Activated CD4-positive, alpha-beta T cell treated with anti-CD3 and anti-CD28 coated beads, Interleukin-2, Interleukin-6, amounts not matched to agents 100 ng/mL and 50 ng/mL, durations not matched to agents 16 hours and 8 hours (primary cell): ENCODE measurements around the gene HERC4.
A peak's percentile ranks its signal among the peaks of the same experiment; 100 is the strongest.

Experiments used
- DNase-seq: peaks from one replicate; pipeline ENCODE4 v3.0.0-alpha.2; 2020

HERC4 gene, protein sequence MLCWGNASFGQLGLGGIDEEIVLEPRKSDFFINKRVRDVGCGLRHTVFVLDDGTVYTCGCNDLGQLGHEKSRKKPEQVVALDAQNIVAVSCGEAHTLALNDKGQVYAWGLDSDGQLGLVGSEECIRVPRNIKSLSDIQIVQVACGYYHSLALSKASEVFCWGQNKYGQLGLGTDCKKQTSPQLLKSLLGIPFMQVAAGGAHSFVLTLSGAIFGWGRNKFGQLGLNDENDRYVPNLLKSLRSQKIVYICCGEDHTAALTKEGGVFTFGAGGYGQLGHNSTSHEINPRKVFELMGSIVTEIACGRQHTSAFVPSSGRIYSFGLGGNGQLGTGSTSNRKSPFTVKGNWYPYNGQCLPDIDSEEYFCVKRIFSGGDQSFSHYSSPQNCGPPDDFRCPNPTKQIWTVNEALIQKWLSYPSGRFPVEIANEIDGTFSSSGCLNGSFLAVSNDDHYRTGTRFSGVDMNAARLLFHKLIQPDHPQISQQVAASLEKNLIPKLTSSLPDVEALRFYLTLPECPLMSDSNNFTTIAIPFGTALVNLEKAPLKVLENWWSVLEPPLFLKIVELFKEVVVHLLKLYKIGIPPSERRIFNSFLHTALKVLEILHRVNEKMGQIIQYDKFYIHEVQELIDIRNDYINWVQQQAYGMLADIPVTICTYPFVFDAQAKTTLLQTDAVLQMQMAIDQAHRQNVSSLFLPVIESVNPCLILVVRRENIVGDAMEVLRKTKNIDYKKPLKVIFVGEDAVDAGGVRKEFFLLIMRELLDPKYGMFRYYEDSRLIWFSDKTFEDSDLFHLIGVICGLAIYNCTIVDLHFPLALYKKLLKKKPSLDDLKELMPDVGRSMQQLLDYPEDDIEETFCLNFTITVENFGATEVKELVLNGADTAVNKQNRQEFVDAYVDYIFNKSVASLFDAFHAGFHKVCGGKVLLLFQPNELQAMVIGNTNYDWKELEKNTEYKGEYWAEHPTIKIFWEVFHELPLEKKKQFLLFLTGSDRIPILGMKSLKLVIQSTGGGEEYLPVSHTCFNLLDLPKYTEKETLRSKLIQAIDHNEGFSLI

DNA sequence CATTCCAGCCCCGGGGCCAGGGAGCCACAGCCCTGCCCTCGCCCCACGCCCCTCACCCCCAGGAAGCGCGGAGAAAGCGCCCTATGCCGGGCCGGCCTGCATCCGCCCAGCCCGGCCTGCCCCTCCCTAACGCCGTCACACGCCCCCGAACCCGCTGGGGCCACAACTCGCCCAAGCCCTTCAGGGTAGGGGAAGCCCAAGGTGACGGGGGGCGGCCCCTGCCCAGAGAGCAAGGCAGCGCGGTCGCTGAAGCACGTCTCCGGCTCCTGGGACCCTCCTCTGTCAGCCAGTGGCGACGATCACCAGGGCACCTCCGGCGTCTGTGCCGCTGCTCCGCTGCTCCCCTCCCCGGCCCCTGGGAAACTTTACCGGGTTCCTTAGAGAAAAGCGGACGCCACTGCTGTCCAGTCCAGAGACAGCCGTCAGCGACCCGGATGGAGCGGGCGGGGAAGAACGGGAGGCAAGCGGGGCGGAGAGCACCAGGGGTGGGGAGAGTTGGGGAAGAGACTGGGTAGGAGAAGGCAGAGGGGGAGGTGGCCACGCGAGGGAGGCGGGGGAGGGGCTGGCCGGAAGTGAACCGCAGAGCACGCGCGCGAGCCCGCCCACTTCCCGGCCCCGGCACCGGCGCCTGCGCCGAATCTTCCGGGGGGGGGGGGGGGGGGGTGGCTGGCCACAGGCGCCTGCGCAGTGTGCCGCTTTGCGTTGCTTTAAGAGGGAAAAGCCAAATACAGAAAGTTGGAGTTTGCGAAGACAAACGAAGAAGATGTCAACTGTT lies at the start of gene HERC4:
TSS of gene HERC4 (minus strand) at position 509 of the 775 bp plus-strand sequence. CDS start 2,175 bp downstream, outside the sequence.
- peak; percentile 92 for DNase-seq

DNA sequence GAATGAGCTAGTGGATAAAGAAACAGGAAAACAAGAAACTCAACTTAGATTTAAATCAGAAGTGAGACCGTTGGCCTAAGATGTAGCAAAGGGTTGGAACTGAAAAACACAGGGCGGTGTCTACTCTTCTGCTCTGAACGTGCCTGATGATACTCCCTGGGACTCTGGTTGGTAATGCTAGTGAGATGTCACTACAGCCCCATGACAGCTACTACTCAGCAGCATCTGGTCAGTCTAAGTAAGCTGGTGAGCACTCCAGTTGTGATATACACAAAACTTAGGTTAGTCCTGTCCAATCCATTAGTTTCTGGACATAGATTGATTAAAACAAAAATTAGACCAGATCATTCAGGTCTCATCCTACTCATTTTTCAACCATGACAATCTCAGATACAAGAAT lies 49.6 kb upstream of the HERC4 start:
- no peak for DNase-seq

DNA sequence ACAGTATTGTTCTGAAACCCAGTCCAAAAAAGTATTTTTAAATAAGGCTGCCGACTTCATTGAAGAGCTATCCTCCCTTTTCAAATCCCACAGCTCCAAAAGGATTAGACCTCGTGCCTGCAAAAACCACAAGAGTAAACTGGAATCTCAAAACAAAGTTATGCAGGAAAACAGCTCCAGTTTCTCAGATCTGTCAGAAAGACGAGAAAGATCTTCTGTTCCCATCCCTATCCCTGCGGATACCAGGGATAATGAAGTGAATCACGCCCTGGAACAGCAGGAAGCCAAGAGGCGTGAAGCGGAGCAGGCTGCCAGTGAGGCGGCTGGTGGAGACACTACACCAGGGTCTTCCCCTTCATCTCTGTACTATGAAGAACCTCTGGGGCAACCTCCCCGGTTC lies 46.8 kb upstream of the HERC4 start:
- no peak for DNase-seq

DNA sequence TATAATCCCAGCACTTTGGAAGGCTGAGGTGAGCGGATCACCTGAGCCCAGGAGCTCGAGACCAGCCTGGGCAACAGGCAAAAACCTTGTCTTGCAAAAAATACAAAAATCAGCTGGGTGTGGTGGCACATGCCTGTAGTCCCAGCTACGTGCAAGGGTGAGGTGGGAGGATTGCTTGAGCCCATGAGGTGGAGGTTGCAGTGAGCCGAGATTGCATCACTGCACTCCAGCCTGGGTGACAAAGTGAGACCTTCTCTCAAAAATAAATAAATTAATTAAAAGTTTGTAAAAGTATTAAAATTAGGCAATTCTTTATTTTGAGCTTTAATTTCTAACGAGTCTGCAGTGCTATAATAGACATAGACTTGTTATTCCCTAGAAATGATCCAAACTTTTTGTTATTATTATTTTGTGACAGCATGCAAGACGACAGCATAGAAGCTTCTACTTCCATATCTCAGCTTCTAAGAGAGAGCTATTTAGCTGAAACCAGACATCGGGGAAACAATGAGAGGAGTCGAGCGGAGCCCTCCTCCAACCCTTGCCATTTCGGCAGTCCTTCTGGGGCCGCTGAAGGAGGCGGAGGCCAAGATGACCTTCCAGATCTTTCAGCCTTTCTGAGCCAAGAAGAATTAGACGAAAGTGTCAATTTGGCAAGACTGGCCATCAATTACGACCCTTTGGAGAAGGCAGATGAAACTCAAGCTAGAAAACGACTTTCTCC lies 46.1 kb upstream of the HERC4 start:
- no peak for DNase-seq

DNA sequence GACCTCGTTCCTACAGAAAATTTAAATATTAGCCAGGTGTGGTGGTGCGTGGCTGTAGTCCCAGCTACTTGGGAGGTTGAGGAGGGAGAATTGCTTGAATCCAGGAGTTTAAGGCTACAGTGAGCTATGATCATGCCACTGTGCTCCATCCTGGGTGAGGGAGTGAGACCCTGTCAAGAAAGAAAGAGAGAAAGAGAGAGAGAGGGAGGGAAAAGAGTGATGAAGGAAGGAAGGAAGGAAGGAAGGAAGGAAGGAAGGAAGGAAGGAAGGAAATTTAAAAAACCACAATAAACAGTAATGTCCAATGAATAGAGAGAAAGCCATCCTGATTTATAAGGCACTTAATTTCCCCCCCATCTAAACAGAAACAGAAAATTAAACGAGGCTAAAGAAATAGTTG lies 43.6 kb upstream of the HERC4 start:
- no peak for DNase-seq

DNA sequence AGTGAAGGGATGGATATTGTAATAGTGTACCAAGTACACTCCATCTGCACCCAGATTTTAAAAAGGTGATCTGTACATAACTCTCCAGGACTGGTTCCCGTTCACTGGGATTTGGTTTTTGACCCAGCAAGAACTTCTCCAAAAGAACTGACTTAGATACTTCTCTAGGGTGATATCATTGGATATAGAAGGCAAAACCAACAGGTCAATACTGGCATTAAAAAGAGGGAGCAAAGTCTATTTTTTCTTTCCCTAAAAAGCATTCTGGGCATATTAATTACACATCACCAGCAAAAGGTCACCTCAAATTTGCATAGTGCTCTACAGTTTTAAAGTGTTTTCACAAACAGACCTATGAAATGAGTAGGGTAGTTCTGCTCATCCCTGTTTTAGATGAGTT lies 37.8 kb upstream of the HERC4 start:
- DNase-seq, result no peak

DNA sequence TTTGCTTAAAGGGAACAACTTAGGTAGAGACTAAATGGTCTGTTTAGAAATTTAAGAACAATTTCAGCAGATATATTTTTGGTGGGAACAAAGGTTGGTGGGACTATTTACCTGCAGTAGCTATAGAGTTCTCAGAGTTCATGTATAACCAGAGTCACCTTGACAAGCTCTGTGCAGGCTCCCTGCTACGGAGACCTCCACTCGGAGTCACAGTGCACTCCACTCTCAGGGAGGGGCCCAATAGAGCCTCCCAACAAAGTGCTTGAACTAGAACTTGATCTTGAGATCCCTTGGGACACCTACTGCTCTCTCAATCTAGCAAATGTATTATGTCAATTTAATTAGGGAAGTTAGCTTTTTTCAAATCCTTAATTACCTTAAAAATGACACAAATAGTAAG lies 36.5 kb upstream of the HERC4 start:
- DNase-seq, result no peak

DNA sequence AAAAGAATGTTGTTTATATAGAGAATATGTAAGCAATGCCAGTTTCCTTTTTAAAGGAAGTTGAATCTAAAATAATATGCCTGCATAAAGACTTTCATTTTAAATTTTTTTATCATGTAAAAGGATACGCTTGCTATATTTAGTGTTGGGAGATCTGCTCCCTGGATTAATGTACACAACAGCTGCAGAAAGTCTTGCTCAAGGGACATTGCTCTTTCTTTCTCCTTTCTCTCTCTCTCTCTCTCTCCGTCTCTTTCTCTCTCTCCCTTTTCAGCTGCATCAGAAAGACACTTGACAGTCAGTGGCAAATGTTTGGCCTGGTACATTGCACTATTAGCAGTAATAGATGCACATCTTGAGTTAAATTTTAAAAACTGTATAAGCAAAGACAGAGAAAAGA lies 34.9 kb upstream of the HERC4 start:
- no peak for DNase-seq

DNA sequence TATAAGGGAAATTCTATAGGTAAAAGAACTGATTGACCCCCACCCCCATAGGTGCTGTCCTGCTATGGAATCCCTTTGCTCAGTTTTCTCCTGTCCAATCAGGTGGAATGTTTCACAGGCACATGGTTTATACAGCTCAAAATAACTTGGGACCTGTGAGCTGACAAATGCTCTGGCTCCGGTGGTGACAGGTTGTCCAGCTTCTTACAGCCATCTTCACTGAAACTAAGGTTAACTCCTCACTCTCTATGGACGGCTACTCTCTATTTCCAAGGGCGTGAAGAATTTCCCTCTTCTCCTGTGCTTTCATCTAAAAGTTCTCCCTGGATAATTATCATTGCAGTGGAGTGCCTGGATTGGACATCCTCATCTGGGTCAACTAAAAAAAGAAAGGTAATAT lies 34.2 kb upstream of the HERC4 start, which contains the start of gene MYPN:
TSS of gene MYPN (plus strand) at position 158 of the 400 bp plus-strand sequence. CDS start 11,951 bp downstream, outside the sequence.
- DNase-seq, result no peak

DNA sequence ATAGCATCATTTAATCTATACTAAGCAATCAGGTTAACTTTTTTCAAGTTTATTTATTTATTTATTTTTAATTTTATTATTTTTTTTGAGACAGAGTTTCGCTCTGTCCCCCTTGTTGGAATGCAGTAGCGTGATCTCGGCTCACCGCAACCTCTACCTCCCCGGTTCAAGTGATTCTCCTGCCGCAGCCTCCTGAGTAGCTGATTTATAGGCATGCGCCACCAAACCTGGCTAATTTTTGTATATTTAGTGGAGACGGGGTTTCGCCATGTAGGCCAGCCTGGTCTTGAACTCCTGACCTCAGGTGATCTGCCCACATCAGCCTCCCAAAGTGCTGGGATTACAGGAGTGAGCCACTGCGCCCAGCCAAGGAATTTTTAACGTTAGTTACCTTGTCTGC lies 33.6 kb upstream of the HERC4 start:
- no peak for DNase-seq

DNA sequence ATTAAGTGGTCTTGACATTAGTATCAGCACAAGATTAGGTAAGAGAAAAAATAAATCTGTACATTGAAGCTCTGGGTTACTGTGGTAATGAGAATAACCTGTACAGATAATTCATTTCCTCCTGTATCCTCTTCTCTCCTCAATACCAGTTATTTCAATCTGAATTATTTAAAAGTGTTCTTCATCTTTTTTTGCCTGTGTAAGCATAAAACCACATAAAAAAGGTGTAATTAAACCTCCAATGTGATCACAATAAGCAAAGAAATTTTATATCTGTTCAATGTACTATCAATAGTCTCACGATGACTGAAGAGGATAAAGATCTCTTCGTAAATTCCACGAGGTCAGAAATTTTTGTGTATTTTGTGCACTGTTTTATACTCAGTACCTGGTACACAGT lies 33.0 kb upstream of the HERC4 start:
- no peak for DNase-seq

DNA sequence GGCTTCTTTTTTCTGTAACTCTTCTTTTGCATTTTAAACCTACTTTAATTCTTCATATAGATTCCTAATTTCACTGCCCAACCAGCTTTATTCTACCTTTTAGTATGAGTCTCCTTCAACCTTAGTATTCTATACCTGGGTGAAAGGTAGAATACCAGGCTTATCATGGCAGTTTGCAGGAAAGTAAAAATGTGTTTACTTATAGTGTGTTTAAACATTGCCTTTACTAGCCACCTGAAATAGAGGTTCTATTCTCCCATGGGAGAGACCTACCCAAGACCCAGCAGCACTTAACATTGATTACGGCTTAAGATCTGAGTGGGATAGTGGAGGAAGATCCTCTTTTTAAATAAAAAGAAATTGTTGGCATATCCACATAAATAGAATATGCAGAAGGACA lies 32.6 kb upstream of the HERC4 start:
- DNase-seq, result no peak

DNA sequence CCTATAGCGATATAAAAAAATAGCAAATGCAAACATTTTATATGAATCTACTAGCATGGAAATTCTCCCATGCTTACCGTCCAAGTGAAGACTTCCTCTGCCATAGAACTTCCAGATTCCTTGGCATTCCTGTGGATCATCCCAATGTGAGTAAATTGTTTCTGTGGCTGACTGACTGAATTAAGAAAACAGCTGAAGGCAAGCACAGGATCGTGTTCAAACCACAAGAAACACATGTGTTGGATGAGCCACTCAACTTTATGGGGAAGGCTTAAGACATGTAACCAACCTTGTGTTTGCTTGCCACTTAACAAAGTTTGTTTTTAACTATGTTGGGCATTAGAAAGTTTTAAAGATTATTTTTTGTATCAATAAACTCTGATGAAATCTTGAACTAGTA lies 31.6 kb upstream of the HERC4 start:
- no peak for DNase-seq

DNA sequence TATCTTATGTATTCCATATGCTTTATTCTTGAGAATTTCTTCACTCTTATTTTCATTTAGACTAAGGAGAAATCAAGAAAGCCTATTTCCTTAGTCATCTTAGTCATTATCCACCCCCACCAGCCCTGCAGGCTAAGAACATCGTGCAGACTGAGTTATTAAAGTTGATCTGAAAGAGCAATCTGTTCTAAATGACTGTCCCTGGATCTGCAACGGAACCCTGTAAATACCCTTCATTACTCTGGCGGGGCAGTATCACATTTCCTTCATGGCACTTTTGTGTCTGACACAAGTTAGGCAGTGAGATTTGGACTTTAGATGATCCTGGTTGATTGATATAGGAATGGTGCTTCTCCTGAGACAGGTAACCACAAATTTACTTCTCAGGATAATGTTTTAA lies 30.7 kb upstream of the HERC4 start:
- peak; percentile 14 for DNase-seq

DNA sequence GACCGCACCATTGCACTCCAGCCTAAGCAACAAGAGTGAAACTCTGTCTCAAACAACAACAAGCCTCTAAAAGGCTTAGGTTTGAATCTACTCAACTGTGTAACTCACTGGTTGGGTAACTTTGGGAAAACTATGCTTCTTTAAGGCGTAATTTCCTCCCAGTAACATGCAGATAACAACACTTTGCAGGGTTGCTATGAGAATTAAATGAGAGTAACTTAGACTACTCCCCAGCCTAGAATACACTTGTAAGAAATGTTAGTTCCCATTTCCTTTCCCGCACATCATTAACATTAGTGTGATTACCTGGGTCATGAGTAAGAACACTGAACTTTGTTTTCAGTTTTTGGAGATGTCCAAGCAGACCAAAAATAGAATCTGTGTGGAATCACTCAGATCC lies 28.8 kb upstream of the HERC4 start:
- DNase-seq, result no peak

DNA sequence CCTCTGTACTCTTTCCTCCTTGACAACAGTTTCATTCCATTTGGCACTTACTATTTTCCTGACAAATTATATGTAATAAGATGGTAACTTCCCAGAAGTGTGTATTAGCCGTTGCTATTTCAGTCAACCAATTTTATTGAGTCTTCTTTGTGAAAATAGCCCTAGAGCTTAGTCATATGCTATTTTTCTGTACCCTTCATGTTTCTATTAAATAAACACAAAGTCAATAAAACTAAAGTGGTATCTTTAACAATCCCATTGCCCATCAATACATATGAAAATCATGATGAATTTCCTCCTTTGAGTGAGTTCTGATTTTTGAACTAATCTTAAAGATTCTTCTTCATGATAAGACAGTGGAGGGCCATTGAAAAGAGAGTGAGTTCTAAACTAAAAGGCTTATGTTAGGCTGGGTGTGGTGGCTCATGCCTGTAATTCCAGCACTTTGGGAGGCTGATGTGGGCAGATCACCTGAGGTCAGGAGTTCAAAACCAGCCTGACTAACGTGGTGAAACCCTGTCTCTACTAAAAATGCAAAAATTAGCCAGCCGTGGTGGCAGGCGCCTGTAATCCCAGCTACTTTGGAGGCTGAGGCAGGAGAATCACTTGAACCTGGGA lies 28.3 kb upstream of the HERC4 start:
- no peak for DNase-seq

DNA sequence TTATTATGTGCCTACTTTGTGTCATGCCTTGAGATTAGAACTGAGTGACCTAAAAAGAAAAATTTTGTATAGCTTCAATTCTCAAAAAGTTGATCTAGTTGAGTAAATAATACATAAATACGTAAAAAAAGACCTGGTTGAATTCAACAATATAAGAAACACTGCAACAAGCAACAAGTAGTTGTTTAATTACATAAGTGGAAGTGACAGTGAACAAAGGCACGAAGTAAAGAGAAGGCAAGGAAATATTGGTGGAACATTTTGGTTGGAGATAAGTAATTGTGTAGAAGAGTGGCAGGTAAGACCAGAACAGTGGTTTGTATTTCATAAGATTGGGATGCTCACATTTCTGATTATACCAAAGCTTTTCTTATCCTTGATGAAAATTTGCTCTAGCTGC lies 26.0 kb upstream of the HERC4 start:
- no peak for DNase-seq

DNA sequence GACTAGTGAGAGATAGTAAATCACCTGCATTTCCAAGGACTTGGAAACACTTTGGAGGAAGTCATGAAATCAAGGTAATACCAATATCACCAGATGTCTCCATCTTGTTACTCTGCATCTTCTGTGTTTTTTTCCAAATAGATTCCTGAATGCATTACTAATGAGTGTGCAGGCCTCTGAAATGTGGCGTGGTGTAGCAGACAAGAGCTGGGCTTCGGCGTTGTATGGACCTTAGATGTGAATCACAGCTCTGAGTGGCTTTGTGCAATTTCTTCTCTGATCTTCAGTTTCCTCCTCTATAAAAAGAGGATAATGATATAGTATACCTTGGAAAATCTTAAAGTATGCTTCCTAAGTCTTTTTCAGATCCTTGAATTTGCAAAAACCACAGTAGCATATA lies 24.7 kb upstream of the HERC4 start:
- DNase-seq, result no peak

DNA sequence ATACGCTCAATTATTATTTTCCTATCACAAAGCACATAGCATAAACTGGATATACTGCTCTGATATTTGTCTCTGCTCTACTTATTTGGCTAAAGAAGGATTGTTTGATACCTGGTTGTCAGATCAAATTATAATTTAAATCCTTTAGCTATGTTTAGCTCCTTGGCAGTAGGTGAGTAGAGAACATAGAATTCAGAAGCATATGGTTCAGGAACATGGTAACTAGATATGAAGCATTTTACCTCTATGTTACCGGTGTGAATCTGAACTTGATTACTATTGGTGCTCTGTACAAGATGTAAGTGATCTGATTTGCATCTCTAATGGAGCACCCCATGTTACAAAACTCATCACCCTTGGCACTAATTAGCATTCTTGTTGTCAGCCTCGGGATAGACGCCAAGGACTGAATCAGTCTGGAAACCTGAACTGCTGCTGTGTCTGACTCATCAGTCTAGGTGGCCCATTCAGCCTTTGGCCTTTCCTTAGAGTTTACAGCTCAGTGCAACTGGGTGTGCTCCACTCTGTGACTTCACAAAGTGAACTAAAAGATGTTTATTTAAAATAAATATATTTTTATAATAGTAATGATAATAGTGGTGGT lies 21.9 kb upstream of the HERC4 start:
- no peak for DNase-seq

DNA sequence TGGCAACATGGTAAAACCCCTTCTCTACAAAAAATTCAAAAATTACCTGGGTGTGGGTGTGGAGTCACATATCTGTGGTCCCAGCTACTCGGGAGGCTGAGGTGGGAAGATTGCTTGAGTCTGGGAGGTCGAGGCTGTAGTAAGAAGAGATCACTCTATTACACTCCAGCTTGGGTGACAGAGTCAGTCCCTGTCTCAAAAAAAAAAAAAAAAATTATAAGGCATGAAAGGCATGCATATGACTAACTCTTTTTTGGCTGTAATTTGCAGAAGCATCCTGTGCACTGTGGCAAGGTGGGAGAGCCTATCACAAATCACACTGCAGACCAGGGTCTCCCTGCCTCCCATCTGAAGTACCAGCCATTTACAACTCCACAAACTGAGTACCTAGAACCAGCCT lies 20.1 kb upstream of the HERC4 start:
- no peak for DNase-seq

DNA sequence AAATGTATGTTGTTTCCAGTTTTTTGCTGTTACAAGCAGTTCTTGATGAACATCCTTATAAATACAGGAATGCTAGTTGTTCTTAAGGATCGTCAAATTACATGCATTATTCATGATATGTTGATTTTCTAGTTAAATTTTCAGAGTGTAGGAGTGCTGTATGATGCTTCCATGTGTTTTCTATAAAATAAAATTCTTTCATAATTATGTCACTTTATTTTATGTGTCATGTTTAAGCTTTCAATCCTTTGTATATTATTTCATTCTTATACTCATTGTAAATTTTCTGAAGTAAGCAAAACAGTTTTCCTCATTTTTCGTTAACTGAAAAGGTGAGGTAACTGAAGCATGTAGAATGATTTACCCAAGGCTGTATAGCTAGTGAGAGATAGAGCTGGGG lies 17.4 kb upstream of the HERC4 start:
- no peak for DNase-seq
